BLaER1 treated with 17β-estradiol and CSF1 and Interleukin-3, amounts not matched to agents 10 nM and 100 nM (cell line): ENCODE data around the gene C5AR1.
"Not testable (repeated sequence)": the region's sequence is repeated elsewhere in the genome, so short reads cannot be mapped to it uniquely, and the experiment has no call there.

Experiments used
- H3K27ac ChIP-seq, 11 experiments: shearing (Covaris generic); formaldehyde crosslinking; 2 replicates each; pipeline ENCODE4 v1.8.1; 2022
- H3K27me3 ChIP-seq, 11 experiments: shearing (Covaris generic); formaldehyde crosslinking; 2 replicates each; pipeline ENCODE4 v1.8.1; 2022
- H3K36me3 ChIP-seq, 11 experiments: shearing (Covaris generic); formaldehyde crosslinking; 2 replicates each; pipeline ENCODE4 v1.8.1; 2022
- H3K4me1 ChIP-seq, 10 experiments: shearing (Covaris generic); formaldehyde crosslinking; 2 replicates each; pipeline ENCODE4 v1.8.1; 2022
- H3K4me2 ChIP-seq, 11 experiments: shearing (Covaris generic); formaldehyde crosslinking; 2 replicates each; pipeline ENCODE4 v1.8.1; 2022
- H3K4me3 ChIP-seq, 10 experiments: shearing (Covaris generic); formaldehyde crosslinking; 2 replicates each; pipeline ENCODE4 v1.8.1; 2022
- H3K9ac ChIP-seq, 11 experiments: shearing (Covaris generic); formaldehyde crosslinking; 2 replicates each; pipeline ENCODE4 v1.8.1; 2022
- H3K9me3 ChIP-seq, 11 experiments: shearing (Covaris generic); formaldehyde crosslinking; replicated peaks in 1 of 11; 2 replicates each; pipeline ENCODE4 v1.8.1; 2022
- H4K20me1 ChIP-seq, 11 experiments: shearing (Covaris generic); formaldehyde crosslinking; 2 replicates each; pipeline ENCODE4 v1.8.1; 2022
- Cebpa-rat ChIP-seq, 11 experiments: shearing (Covaris generic); IDR thresholded peaks; 2 replicates each; pipeline ENCODE4 v1.8.1; 2022

Gene C5AR1

GRCh38 chr19:47309608-47310007 lies at the start of gene C5AR1:
TSS of gene C5AR1 (plus strand) at chr19:47309861. CDS start at chr19:47309896, 35 bp downstream.
- Histone ChIP-seq H4K20me1 (peaks cover 0 to 12% (median 0%) of the 10 kb centered on the region in 11 experiments; a peak in 5 of 22 replicates), H3K4me1 (peaks cover 20 to 79% (median 37%) of the 10 kb centered on the region in 10 experiments), H3K9ac (peak within 1 kb of the TSS in 5 of 11 experiments; percentile 1 to 88 (median 72); a peak in 9 of 22 replicates), H3K9me3 (peaks cover 0 to 26% (median 0%) of the 10 kb centered on the region in 11 experiments; a peak in 7 of 22 replicates), H3K4me3 (peak within 1 kb of the TSS in 6 of 10 experiments; percentile 6 to 75 (median 63); a peak in 10 of 20 replicates), H3K27me3 (peaks cover 3 to 96% (median 78%) of the 10 kb centered on the region in 11 experiments; a peak in 20 of 22 replicates), H3K36me3 (peaks cover 0 to 41% (median 0%) of the 10 kb centered on the region in 11 experiments; a peak in 6 of 22 replicates), H3K27ac (peak within 1 kb of the TSS in 5 of 11 experiments; percentile 8 to 78 (median 56); a peak in 10 of 22 replicates), H3K4me2 (peak within 1 kb of the TSS; percentile 69 to 95 (median 79))
- no peak for TF ChIP-seq Cebpa-rat (IDR thresholded peaks at IDR 0.05)

GRCh38 chr19:47260476-47260875 lies 49.2 kb upstream of the C5AR1 start:
- H3K4me1 ChIP-seq: peaks cover 32 to 48% (median 37%) of the 10 kb centered on the region in 10 experiments
- no peaks in the 10 kb centered on the region for H3K27me3 ChIP-seq
- H3K9ac ChIP-seq: peak overlapping the region in 9 of 11 experiments; percentile 5 to 85 (median 33); a peak in 7 of 22 replicates
- H3K4me3 ChIP-seq: no peak overlapping the region
- no peak overlapping the region for H3K4me2 ChIP-seq
- H3K27ac ChIP-seq: peak overlapping the region in 4 of 11 experiments; percentile 11 to 37 (median 19); a peak in 5 of 22 replicates
- peaks cover 61 to 75% (median 67%) of the 10 kb centered on the region in 11 experiments for H3K36me3 ChIP-seq
- H3K9me3 ChIP-seq: no peaks in the 10 kb centered on the region
- no peak for TF ChIP-seq Cebpa-rat (IDR thresholded peaks at IDR 0.05)
- peaks cover 21 to 58% (median 38%) of the 10 kb centered on the region in 11 experiments; a peak in 19 of 22 replicates for H4K20me1 ChIP-seq

- not testable (repeated sequence) for H3K27me3 ChIP-seq, H3K4me3 ChIP-seq, H3K9me3 ChIP-seq
- Histone ChIP-seq H3K4me2 (peak overlapping the region in 9 of 11 experiments; percentile 1 to 51 (median 34); a peak in 17 of 22 replicates), H3K27ac (peak overlapping the region in 8 of 11 experiments; percentile 8 to 62 (median 54); a peak in 15 of 22 replicates), H3K9ac (peak overlapping the region in 4 of 11 experiments; percentile 7 to 29 (median 22); a peak in 4 of 22 replicates), H3K4me1 (peaks cover 25 to 40% (median 29%) of the 10 kb centered on the region in 10 experiments), H4K20me1 (peaks cover 21 to 58% (median 38%) of the 10 kb centered on the region in 11 experiments; a peak in 19 of 22 replicates), H3K36me3 (peaks cover 76 to 92% (median 81%) of the 10 kb centered on the region in 11 experiments)
These were observed 47.5 kb upstream of the C5AR1 start for GRCh38 chr19:47261946-47262793.

- no peak for TF ChIP-seq Cebpa-rat (IDR thresholded peaks at IDR 0.05)
- no peaks in the 10 kb centered on the region for H3K27me3 ChIP-seq
- no peaks in the 10 kb centered on the region for H3K9me3 ChIP-seq
- peaks cover 0 to 48% (median 20%) of the 10 kb centered on the region in 11 experiments; a peak in 14 of 22 replicates for H4K20me1 ChIP-seq
- H3K9ac ChIP-seq: no peak overlapping the region
- no peak overlapping the region for H3K4me2 ChIP-seq
- H3K4me3 ChIP-seq: no peak overlapping the region
- H3K36me3 ChIP-seq: peaks cover 74 to 100% (median 85%) of the 10 kb centered on the region in 11 experiments
- H3K27ac ChIP-seq: no peak overlapping the region
- peaks cover 7 to 20% (median 13%) of the 10 kb centered on the region in 10 experiments; a peak in 19 of 20 replicates for H3K4me1 ChIP-seq
These were observed 45.0 kb upstream of the C5AR1 start for GRCh38 chr19:47264629-47265028.

GRCh38 chr19:47266401-47266941 lies 43.2 kb upstream of the C5AR1 start:
- TF ChIP-seq Cebpa-rat (IDR thresholded peaks at IDR 0.05): no peak
- Histone ChIP-seq H4K20me1 (peaks cover 0 to 39% (median 16%) of the 10 kb centered on the region in 11 experiments; a peak in 11 of 22 replicates), H3K9ac (no peak overlapping the region), H3K36me3 (peaks cover 75 to 100% (median 85%) of the 10 kb centered on the region in 11 experiments), H3K27ac (no peak overlapping the region), H3K4me3 (no peak overlapping the region), H3K4me1 (peaks cover 7 to 18% (median 14%) of the 10 kb centered on the region in 10 experiments; a peak in 19 of 20 replicates), H3K27me3 (no peaks in the 10 kb centered on the region), H3K9me3 (no peaks in the 10 kb centered on the region), H3K4me2 (no peak overlapping the region)

GRCh38 chr19:47267350-47267759 lies 42.3 kb upstream of the C5AR1 start:
- no peak overlapping the region for H3K27ac ChIP-seq
- no peaks in the 10 kb centered on the region for H3K9me3 ChIP-seq
- H3K4me3 ChIP-seq: no peak overlapping the region
- no peak overlapping the region for H3K4me2 ChIP-seq
- H4K20me1 ChIP-seq: peaks cover 0 to 36% (median 14%) of the 10 kb centered on the region in 11 experiments; a peak in 11 of 22 replicates
- no peak for TF ChIP-seq Cebpa-rat (IDR thresholded peaks at IDR 0.05)
- peaks cover 74 to 96% (median 84%) of the 10 kb centered on the region in 11 experiments for H3K36me3 ChIP-seq
- no peaks in the 10 kb centered on the region for H3K27me3 ChIP-seq
- peaks cover 6 to 21% (median 17%) of the 10 kb centered on the region in 10 experiments for H3K4me1 ChIP-seq
- H3K9ac ChIP-seq: no peak overlapping the region

- H3K27me3 ChIP-seq: no peaks in the 10 kb centered on the region
- peaks cover 67 to 89% (median 78%) of the 10 kb centered on the region in 11 experiments for H3K36me3 ChIP-seq
- peaks cover 0 to 29% (median 8%) of the 10 kb centered on the region in 11 experiments; a peak in 11 of 22 replicates for H4K20me1 ChIP-seq
- H3K4me1 ChIP-seq: peaks cover 10 to 21% (median 17%) of the 10 kb centered on the region in 10 experiments
- H3K9ac ChIP-seq: no peak overlapping the region
- H3K4me3 ChIP-seq: no peak overlapping the region
- no peak overlapping the region for H3K27ac ChIP-seq
- 0 out of 22 replicates have a peak, but pooled peaks of 1 of the 11 experiments have one; percentile 37 for TF ChIP-seq Cebpa-rat (IDR thresholded peaks at IDR 0.05)
- H3K4me2 ChIP-seq: no peak overlapping the region
- no peaks in the 10 kb centered on the region for H3K9me3 ChIP-seq
These were observed 41.6 kb upstream of the C5AR1 start for GRCh38 chr19:47268028-47268427.

- Histone ChIP-seq H3K27ac (no peak overlapping the region), H3K4me3 (no peak overlapping the region), H3K27me3 (no peaks in the 10 kb centered on the region), H3K9ac (no peak overlapping the region; a peak in 1 of 22 replicates), H3K9me3 (no peaks in the 10 kb centered on the region), H4K20me1 (peaks cover 0 to 24% (median 5%) of the 10 kb centered on the region in 11 experiments; a peak in 10 of 22 replicates), H3K4me1 (peaks cover 10 to 24% (median 16%) of the 10 kb centered on the region in 10 experiments), H3K36me3 (peaks cover 55 to 74% (median 65%) of the 10 kb centered on the region in 11 experiments), H3K4me2 (no peak overlapping the region)
- no peak for TF ChIP-seq Cebpa-rat (IDR thresholded peaks at IDR 0.05)
These were observed 40.1 kb upstream of the C5AR1 start for GRCh38 chr19:47269596-47269995.
